ENCODE data around the gene CRKL.

DNA sequence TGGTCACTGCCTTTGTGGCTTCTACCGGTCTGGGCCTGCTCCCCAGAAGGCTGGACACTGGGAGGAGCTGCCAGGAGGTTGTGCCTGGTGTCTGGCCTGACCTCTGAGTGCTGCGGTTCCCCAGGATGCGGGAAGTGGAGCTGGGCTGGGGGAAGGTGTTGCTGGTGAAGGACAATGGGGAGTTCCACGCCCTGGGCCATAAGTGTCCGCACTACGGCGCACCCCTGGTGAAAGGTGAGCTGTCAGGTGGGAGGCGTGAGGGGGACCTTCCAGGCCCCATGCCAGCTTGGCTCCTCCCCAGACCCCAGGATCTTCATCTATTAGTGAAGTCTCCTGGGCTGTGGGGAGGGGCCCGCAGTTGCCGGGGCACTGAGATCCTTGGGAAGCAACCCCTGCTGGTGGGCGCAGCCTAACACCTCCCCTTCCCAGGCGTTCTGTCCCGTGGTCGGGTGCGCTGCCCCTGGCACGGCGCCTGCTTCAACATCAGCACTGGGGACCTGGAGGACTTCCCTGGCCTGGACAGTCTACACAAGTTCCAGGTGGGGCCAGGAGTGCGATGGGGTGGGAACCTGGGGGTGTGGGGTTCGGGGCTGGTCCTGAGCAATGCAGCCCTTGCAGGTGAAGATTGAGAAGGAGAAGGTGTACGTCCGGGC is 56.6 kb downstream of the CRKL start:
- TF ChIP-seq, protein P1, sequence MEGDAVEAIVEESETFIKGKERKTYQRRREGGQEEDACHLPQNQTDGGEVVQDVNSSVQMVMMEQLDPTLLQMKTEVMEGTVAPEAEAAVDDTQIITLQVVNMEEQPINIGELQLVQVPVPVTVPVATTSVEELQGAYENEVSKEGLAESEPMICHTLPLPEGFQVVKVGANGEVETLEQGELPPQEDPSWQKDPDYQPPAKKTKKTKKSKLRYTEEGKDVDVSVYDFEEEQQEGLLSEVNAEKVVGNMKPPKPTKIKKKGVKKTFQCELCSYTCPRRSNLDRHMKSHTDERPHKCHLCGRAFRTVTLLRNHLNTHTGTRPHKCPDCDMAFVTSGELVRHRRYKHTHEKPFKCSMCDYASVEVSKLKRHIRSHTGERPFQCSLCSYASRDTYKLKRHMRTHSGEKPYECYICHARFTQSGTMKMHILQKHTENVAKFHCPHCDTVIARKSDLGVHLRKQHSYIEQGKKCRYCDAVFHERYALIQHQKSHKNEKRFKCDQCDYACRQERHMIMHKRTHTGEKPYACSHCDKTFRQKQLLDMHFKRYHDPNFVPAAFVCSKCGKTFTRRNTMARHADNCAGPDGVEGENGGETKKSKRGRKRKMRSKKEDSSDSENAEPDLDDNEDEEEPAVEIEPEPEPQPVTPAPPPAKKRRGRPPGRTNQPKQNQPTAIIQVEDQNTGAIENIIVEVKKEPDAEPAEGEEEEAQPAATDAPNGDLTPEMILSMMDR (IDR thresholded peaks at IDR 0.05; ENCODE audit: low read depth, low read length, missing input control) = no peak
- TF ChIP-seq, protein P2, sequence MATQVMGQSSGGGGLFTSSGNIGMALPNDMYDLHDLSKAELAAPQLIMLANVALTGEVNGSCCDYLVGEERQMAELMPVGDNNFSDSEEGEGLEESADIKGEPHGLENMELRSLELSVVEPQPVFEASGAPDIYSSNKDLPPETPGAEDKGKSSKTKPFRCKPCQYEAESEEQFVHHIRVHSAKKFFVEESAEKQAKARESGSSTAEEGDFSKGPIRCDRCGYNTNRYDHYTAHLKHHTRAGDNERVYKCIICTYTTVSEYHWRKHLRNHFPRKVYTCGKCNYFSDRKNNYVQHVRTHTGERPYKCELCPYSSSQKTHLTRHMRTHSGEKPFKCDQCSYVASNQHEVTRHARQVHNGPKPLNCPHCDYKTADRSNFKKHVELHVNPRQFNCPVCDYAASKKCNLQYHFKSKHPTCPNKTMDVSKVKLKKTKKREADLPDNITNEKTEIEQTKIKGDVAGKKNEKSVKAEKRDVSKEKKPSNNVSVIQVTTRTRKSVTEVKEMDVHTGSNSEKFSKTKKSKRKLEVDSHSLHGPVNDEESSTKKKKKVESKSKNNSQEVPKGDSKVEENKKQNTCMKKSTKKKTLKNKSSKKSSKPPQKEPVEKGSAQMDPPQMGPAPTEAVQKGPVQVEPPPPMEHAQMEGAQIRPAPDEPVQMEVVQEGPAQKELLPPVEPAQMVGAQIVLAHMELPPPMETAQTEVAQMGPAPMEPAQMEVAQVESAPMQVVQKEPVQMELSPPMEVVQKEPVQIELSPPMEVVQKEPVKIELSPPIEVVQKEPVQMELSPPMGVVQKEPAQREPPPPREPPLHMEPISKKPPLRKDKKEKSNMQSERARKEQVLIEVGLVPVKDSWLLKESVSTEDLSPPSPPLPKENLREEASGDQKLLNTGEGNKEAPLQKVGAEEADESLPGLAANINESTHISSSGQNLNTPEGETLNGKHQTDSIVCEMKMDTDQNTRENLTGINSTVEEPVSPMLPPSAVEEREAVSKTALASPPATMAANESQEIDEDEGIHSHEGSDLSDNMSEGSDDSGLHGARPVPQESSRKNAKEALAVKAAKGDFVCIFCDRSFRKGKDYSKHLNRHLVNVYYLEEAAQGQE (IDR thresholded peaks at IDR 0.05) = no peak
- TF ChIP-seq, protein P3, sequence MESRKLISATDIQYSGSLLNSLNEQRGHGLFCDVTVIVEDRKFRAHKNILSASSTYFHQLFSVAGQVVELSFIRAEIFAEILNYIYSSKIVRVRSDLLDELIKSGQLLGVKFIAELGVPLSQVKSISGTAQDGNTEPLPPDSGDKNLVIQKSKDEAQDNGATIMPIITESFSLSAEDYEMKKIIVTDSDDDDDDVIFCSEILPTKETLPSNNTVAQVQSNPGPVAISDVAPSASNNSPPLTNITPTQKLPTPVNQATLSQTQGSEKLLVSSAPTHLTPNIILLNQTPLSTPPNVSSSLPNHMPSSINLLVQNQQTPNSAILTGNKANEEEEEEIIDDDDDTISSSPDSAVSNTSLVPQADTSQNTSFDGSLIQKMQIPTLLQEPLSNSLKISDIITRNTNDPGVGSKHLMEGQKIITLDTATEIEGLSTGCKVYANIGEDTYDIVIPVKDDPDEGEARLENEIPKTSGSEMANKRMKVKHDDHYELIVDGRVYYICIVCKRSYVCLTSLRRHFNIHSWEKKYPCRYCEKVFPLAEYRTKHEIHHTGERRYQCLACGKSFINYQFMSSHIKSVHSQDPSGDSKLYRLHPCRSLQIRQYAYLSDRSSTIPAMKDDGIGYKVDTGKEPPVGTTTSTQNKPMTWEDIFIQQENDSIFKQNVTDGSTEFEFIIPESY (IDR thresholded peaks at IDR 0.05) = no peak
- TF ChIP-seq RAD21 (IDR thresholded peaks at IDR 0.05) (no peak), EGR1 (IDR thresholded peaks at IDR 0.05; ENCODE audit: low read depth in 2 of 2) (no peak), GABPA (IDR thresholded peaks at IDR 0.05 in 1 of 2, conservative IDR thresholded peaks at IDR 0.05 in 1 of 2) (no peak), FOXA2 (IDR thresholded peaks at IDR 0.05) (no peak), JUND (IDR thresholded peaks at IDR 0.05) (no peak), TAF1 (conservative IDR thresholded peaks at IDR 0.05) (no peak)

All from liver (tissue), 3 donors.